Stomach (tissue), 9 donors: ENCODE results near the gene DNMT3B. TPM values are rescaled to one million over a fixed set of nuclear protein-coding genes. Genes with fewer than 3 reads are reported as not detected.

Experiments used
- DNase-seq, 2 donors: peaks; one replicate each; pipeline versions ENCODE4 v3.0.0 to v3.0.0-alpha.2; 2013 to 2019
- H3K27ac ChIP-seq, 5 donors: fragments of 200-600 bp in 4 of 5; sonication (generic) in 4 of 5; one replicate each; pipeline ENCODE4 v1.5.1; 2013 to 2019; ENCODE audit warnings: mild to moderate bottlenecking in 1 of 5, moderate library complexity in 1 of 5
- H3K27me3 ChIP-seq, 3 donors: fragments of 200-600 bp; sonication (generic); one replicate each; pipeline ENCODE4 v1.5.1; 2017 to 2019; ENCODE audit warnings: mixed run types in 1 of 3
- H3K36me3 ChIP-seq, 4 donors: fragments of 200-600 bp; sonication (generic); 1 replicate in 3 of 4; 2 replicates in 1 of 4; pipeline ENCODE4 v1.5.1; 2016 to 2019
- H3K4me1 ChIP-seq, 4 donors: fragments of 200-600 bp; sonication (generic); one replicate each; pipeline ENCODE4 v1.5.1; 2016 to 2019
- H3K4me3 ChIP-seq, 4 donors: fragments of 200-600 bp; sonication (generic) in 3 of 4; one replicate each; pipeline ENCODE4 v1.5.1; 2016 to 2019; ENCODE audit warnings: mild to moderate bottlenecking in 1 of 4
- H3K9me3 ChIP-seq, 4 donors: fragments of 200-600 bp; sonication (generic); one replicate each; pipeline ENCODE4 v1.5.1; 2016 to 2019
- EP300 ChIP-seq: sonication (generic); formaldehyde crosslinking; IDR thresholded peaks from one replicate; pipeline ENCODE4 v1.6.1; 2017; ENCODE audit warnings: antibody characterized with exemption
- POLR2A ChIP-seq, 4 donors: fragments of 450-650 bp; IDR thresholded peaks; one replicate each; pipeline ENCODE4 v1.6.1; 2016; ENCODE audit warnings: antibody characterized with exemption in 4 of 4, control low read depth in 2 of 4, mild to moderate bottlenecking in 1 of 4, moderate library complexity in 1 of 4
- POLR2AphosphoS5 ChIP-seq, 3 donors: sonication (generic); formaldehyde crosslinking; IDR thresholded peaks; one replicate each; pipeline ENCODE4 v1.6.1; 2016; ENCODE audit warnings: antibody characterized with exemption in 3 of 3
- WGBS, 5 donors: extraction: QIAGEN DNeasy Blood & Tissue Kit in 3 of 5; methylation state at CpG; one replicate each; pipeline versions ENCODE4 v1.1.5 to v1.1.7; 2013 to 2018; 5-methylcytosine and 5-hydroxymethylcytosine counted together
- intact Hi-C: fragments of 100-400 bp; cut with DNase I; formaldehyde crosslinking; loops from one replicate; pipeline ENCODE4 v1.15.1; 2023; ENCODE audit warnings: low total_unique reads
- polyA plus RNA-seq, 3 donors: library from polyadenylated mRNA; stranded (reverse); fragments of 200-250 nt; gene quantifications; one replicate each; pipeline ENCODE4 v1.2.3, GENCODE V29; 2013
- total RNA-seq, 5 donors: library from RNA; depleted of rRNA; stranded (reverse); fragments of >200 nt; gene quantifications; one replicate each; pipeline versions ENCODE4 v1.1.0 to v1.2.3, GENCODE V29; 2014 to 2016
- TF ChIP-seq, protein P1 (sequence below), 7 experiments: fragments of 450-650 bp in 4 of 7; fragments of 200-600 bp in 3 of 7; sonication (generic) in 3 of 7; IDR thresholded peaks; one replicate each; pipeline ENCODE4 v1.5.1; 2016 to 2019; ENCODE audit warnings: antibody characterized with exemption in 7 of 7, control low read depth in 2 of 7, mild to moderate bottlenecking in 1 of 7
- donor health status: healthy with polysubstance abuse.
- donor health status: Bipolar disorder and iron deficiency.
- donor health status: healthy.

DNMT3B gene
- total and polyA plus RNA-seq, 8 donors: 0.31 to 17.0 (median 0.87) TPM; not detected in 2

DNA sequence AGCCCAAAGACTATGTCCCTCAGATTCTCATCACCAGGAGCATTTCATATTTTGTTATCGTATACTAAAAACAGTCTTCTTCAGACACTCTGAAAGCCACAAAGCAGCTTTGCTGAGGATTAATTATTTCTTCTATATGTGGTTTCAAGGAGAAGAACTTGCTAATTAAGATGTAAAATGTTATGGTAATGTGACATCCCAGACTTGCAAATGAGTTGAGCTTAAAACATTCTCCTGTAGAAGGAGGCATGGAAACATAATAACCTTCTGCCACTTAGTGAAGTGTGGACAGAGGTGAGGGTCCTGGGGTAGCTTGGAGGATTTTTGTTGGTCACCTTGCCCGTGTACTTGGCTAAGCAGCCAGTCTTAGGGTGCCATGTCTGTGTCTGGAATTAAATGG lies 40.9 kb downstream of the DNMT3B start:
- Histone ChIP-seq H3K9me3 (no peaks in the 10 kb centered on the region), H3K36me3 (peaks cover 0 to 58% (median 27%) of the 10 kb centered on the region in 4 donors), H3K27me3 (no peaks in the 10 kb centered on the region), H3K4me3 (no peak overlapping the region), H3K4me1 (no peaks in the 10 kb centered on the region), H3K27ac (no peak overlapping the region)
- no peak for TF ChIP-seq POLR2AphosphoS5 (IDR thresholded peaks at IDR 0.05)
- TF ChIP-seq POLR2A (IDR thresholded peaks at IDR 0.05): no peak
- TF ChIP-seq EP300: no peak
- TF ChIP-seq, protein P1, sequence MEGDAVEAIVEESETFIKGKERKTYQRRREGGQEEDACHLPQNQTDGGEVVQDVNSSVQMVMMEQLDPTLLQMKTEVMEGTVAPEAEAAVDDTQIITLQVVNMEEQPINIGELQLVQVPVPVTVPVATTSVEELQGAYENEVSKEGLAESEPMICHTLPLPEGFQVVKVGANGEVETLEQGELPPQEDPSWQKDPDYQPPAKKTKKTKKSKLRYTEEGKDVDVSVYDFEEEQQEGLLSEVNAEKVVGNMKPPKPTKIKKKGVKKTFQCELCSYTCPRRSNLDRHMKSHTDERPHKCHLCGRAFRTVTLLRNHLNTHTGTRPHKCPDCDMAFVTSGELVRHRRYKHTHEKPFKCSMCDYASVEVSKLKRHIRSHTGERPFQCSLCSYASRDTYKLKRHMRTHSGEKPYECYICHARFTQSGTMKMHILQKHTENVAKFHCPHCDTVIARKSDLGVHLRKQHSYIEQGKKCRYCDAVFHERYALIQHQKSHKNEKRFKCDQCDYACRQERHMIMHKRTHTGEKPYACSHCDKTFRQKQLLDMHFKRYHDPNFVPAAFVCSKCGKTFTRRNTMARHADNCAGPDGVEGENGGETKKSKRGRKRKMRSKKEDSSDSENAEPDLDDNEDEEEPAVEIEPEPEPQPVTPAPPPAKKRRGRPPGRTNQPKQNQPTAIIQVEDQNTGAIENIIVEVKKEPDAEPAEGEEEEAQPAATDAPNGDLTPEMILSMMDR (IDR thresholded peaks at IDR 0.05): no peak
- intact Hi-C loops: no loop called here
- WGBS, 5 donors: 85 to 99% (median 96%) methylated on average over 2 of the region's 2 CpGs
- DNase-seq: no peak

DNA sequence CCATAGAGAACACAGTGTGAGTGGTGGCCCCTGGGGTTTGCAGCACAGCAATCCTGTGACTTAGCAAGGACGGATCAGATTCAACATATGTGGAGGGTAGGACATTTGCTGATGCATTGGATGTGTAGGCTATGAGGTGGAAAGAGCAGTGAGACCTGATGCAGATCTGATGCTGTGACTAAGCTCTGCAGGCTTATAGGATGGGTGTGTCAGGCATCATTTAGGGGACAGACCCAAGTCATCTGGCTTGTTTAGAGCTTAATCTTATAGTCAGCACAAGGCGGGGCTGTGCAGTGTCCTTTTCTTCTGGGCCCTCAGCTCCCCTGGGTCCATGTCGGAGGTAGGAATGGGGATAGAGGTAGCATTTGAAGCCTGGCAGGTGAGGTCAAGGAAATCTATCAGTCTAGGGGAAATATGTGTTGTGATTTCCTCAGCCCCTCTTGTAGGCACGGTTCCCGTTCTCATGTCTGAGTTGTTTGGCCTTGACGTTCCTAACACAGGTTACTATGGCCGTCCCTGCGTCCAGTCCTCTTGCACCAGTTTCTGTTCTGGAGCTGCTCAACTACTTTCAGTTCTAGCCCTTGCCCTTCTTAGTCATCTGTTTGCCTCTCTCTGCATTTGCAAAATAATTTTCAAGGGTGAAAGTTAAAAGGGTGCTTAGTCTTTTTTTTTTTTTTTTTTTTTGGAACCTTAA lies 42.0 kb downstream of the DNMT3B start:
- Histone ChIP-seq H3K4me1 (no peaks in the 10 kb centered on the region), H3K4me3 (no peak overlapping the region), H3K9me3 (no peaks in the 10 kb centered on the region), H3K27me3 (no peaks in the 10 kb centered on the region), H3K36me3 (peaks cover 0 to 56% (median 28%) of the 10 kb centered on the region in 4 donors), H3K27ac (no peak overlapping the region)
- 86 to 95% (median 92%) methylated on average over 8 of the region's 8 CpGs for WGBS, 5 donors
- DNase-seq: no peak
- intact Hi-C loops: no loop called here
- no peak for TF ChIP-seq EP300
- no peak for TF ChIP-seq POLR2AphosphoS5 (IDR thresholded peaks at IDR 0.05)
- TF ChIP-seq, protein P1 (IDR thresholded peaks at IDR 0.05): no peak
- TF ChIP-seq POLR2A (IDR thresholded peaks at IDR 0.05): no peak

DNA sequence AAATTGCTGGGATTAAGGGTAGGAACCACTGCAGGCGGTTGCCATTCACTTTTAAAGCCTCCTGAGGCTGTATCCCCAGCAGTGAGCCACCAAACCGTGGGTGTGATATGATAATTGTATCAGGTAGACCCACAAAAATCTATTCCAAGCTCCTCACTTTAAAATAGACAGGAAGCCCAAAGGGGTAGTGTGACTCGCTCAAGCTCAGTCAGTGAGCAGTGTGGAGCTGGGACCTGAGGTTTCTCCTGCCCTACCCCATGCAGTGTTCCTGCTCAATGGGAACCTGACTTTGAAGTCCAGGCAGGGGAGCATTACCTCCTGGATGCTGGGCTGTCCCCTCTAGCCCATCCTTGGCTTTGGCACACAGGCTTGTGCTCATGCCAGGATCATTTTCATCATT lies 42.6 kb downstream of the DNMT3B start:
- intact Hi-C loops: no loop called here

DNA sequence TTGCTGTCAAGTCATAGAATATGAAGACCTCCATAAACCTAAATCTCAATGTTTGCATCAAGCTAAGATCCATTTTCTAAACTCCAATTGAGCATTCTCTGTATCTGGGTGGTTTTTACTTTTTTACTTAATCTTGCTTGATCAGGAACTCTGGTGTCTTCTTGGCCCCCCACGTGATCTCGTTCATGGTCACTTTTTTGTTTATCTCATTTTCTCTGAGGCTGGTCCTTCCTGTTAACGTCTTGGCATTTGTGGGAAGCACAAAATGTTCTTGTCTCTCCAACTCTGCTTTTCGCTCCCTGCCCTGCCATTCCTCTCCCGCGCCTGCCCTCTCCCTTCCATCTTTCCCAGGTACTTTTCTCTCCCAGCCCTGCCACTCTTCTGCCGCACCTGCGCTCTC lies 43.5 kb downstream of the DNMT3B start:
- no peak for DNase-seq
- Histone ChIP-seq H3K4me1 (no peaks in the 10 kb centered on the region), H3K36me3 (peaks cover 0 to 43% (median 22%) of the 10 kb centered on the region in 4 donors), H3K27me3 (no peaks in the 10 kb centered on the region), H3K4me3 (no peak overlapping the region), H3K27ac (no peak overlapping the region), H3K9me3 (no peaks in the 10 kb centered on the region)
- WGBS, 5 donors: 82 to 89% (median 88%) methylated on average over 8 of the region's 8 CpGs
- no peak for TF ChIP-seq POLR2A (IDR thresholded peaks at IDR 0.05)
- intact Hi-C loops: no loop called here

More for the DNA sequence above, 42.6 kb downstream of the DNMT3B start:
- Histone ChIP-seq H3K27ac (peak overlapping the region in 1 of 5 donors; percentile 26), H3K4me3 (no peak overlapping the region), H3K9me3 (no peaks in the 10 kb centered on the region), H3K36me3 (peaks cover 0 to 52% (median 28%) of the 10 kb centered on the region in 4 donors), H3K4me1 (no peaks in the 10 kb centered on the region), H3K27me3 (no peaks in the 10 kb centered on the region)
- DNase-seq: no peak
- TF ChIP-seq POLR2A (IDR thresholded peaks at IDR 0.05) (no peak), POLR2AphosphoS5 (IDR thresholded peaks at IDR 0.05) (no peak), EP300 (no peak)
- TF ChIP-seq, protein P1 (IDR thresholded peaks at IDR 0.05): no peak
- WGBS, 5 donors: 81 to 91% (median 89%) methylated on average over 3 of the region's 3 CpGs

DNA sequence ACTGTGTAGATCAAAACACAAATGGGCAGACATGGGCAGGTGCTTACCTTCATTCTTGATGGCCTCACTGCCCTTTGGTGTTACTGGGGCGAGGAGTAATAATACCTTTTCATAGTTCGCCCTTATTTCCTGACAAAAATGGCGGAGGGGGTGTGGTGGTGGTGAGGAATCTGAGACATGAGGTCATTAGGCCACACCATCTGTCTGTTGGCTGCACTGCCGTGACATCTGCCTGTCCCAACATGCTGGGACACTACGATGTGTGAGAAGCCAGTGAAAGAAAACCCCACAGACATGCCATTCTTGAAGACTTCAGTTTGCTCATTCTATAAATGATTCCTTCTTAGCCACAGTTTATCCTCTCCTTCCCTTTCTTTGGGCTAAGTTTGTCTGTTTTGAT lies 44.2 kb downstream of the DNMT3B start:
- Histone ChIP-seq H3K27ac (no peak overlapping the region), H3K36me3 (peaks cover 0 to 37% (median 16%) of the 10 kb centered on the region in 4 donors), H3K9me3 (no peaks in the 10 kb centered on the region), H3K4me1 (no peaks in the 10 kb centered on the region), H3K4me3 (no peak overlapping the region), H3K27me3 (no peaks in the 10 kb centered on the region)
- no peak for TF ChIP-seq EP300
- TF ChIP-seq, protein P1 (IDR thresholded peaks at IDR 0.05): no peak
- TF ChIP-seq POLR2A (IDR thresholded peaks at IDR 0.05): no peak
- TF ChIP-seq POLR2AphosphoS5 (IDR thresholded peaks at IDR 0.05): no peak
- WGBS, 5 donors: 88 to 97% (median 96%) methylated on average over 4 to 5 of the region's 5 CpGs
- intact Hi-C loops: no loop called here
- no peak for DNase-seq
